NCI-H2227 treated with DMSO at 0.1 percent for 48 hours (cell line): Measurements from ENCODE around the gene RAB5B.
A peak's percentile ranks its signal among the peaks of the same experiment; 100 is the strongest.
"Not testable (repeated sequence)": the region's sequence is repeated elsewhere in the genome, so short reads cannot be mapped to it uniquely, and the experiment has no call there.

Experiments
- DNase-seq: peaks from one replicate; lab custom pipeline; 2025; lab: John Stamatoyannopoulos, UW

The RAB5B gene

DNA sequence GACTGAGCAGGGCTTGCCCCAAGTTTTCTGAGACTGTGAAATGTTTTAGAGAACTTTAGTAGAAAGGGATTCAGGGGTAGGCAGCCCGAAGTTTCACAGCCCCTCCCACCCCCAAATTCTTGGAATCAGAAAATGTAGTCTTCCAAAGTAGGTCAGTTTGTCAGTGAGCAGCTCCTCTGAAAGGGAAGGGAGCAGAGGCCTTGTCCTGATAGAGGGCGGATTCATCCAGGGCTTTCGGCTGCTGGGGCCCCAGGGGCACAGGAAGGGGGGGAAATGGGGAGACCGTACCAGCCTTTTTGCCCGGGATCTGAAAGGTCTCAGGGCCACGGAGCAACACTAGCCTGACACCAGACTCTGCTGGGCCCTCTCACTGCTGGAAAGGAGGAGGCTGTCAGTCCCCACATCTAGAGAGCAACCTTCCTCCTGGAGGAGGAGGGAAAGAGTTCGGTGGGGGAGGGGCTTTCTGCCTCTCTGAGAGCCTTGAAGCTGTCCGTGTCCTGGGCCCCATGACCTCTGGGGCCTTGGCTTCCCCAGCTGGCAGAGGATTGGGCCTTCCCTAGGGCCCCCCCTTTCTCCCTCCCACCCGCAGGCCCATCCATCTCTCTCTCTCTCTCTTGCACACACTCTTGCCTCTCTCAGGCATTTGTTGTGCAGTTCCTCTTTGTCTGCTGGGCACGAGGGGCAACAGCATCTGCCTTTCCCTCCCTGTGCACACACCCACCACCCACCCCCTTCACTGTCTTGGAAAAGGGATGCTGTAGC lies 46.7 kb downstream of the RAB5B start, which contains the start of gene IKZF4:
IKZF4 (plus strand) TSS at position 621 of the 762 bp plus-strand sequence. CDS start 451 bp downstream, outside the sequence.
- DNase-seq: peak; percentile 71

DNA sequence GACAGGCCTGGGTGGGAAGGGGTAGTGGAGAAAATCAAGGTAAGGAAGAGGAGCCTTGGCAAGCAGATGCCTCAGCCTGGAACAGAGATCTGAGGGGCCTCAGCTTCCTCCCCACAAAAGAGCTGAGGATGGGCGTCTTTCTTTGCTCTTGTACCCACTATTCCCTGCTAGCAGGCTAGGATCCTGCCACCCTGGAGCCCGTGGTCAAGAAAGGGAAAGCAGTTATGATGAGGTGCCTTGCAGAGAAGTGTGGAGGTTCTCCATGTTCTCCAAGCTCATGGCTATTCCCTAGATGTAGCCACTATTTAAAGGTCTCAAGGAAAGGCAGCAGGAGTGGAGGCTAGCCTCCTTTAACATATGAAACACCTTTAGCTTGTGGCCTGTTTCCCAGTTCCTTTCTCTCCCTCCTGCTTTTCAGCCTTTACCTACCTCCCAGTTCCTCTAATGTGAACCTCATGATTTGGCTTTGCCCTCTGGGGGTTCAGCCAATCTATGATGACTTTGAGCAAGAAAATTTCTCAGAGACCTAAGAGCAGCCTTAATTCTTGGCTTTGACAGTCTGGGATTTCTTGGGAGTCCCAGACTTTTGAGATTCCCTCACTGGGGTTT lies 48.1 kb downstream of the RAB5B start:
- DNase-seq: no peak

DNA sequence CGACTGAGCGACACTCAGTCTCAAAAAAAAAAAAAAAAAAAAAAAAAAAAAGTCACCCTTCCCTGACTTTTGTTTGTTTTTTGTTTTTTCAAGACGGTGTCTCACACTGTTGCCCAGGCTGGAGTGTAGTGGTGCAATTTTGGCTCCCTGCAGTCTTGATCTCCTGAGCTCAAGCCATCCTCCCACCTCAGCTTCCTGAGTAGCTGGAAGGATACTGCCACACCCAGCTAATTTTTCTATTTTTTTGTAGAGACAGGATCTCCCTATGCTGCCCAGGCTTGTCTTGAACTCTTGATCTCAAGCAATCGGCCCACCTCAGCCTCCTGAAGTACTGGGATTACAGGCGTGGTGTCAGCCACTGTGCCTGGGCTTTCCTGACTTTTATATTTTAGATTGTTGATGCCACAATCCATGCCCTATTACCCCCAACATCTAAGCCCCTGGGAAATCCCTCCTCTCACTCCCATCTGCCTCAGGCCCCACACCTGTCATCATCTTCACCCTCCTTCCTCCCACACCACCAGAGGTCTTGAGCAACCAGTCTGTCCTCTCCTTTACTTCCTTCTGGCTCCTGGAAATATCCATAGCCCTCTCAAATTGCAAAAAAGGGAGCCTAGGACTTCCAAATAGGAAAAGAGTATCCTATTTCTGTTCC lies 54.8 kb downstream of the RAB5B start:
- no peak for DNase-seq

DNA sequence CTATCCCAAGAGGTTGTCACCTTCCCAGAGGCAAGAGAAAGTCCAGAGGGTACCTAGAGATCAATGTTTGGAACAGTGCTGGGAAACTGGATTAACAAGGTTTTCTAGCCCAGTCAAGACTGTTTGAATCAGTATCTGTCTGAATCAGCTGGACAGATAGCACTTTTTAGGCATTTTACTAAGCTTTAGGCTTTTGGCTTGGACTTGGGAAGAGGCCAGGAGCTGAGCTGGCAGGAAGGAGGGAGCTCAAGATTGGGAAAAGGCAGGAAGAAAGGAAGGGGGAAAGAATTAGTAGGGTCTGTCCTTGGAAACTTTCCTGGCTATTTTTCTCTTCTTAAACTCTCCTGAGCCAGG lies 55.3 kb downstream of the RAB5B start:
- DNase-seq: no peak

DNA sequence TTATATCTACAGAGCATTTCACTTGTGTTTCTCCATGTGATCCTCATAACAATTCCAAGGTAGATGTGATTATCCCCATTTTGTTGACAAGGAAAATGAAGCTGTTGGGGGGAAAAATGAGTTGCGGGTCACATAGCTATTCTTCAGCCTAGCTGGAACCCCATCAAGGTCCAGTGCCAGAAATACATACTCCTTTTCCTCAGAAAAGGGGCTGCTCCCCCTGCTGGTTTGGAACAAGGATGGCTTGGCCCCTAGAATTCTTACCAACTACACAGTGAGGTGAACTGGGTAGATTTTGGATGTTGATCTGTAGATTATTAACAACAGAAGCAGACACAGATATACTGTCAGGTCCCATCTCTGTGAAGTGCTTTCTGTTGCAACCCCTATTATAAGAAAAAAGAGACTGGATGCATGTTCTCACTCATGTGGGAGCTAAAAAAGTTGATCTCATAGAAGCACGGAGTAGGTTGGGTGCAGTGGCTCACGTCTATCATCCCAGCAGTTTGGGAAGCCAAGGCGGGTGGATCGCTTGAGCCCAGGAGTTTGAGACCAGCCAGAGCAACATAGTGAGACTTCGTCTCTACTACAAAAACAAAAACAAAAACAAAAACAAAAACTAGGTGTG lies 55.9 kb downstream of the RAB5B start:
- peak; percentile 5 for DNase-seq

DNA sequence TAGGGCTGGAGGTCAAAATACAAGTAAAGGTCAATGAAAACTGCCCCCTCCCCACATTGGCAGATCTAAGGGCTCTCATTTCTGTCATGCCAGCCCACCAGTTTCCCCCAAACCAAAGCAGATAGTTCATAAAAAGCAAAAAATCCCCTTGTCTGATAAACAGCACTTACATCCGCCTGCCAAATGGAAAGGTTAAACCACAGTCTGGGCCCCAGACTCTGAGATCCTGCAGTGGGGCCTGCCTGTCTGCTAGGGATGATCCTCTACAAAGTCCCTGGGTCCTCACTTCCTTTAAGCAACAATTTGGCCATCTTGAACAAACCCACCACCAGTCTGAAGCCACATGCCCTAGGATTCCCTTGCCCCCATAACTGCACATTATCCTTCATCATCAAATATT lies 58.1 kb downstream of the RAB5B start:
- DNase-seq: no peak

DNA sequence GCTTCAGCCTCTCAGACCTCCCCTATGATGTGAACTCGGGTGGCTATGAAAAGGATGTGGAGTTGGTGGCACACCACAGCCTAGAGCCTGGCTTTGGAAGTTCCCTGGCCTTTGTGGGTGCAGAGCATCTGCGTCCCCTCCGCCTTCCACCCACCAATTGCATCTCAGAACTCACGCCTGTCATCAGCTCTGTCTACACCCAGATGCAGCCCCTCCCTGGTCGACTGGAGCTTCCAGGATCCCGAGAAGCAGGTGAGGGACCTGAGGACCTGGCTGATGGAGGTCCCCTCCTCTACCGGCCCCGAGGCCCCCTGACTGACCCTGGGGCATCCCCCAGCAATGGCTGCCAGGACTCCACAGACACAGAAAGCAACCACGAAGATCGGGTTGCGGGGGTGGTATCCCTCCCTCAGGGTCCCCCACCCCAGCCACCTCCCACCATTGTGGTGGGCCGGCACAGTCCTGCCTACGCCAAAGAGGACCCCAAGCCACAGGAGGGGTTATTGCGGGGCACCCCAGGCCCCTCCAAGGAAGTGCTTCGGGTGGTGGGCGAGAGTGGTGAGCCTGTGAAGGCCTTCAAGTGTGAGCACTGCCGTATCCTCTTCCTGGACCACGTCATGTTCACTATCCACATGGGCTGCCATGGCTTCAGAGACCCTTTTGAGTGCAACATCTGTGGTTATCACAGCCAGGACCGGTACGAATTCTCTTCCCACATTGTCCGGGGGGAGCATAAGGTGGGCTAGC lies 60.9 kb downstream of the RAB5B start:
- DNase-seq: no peak

DNA sequence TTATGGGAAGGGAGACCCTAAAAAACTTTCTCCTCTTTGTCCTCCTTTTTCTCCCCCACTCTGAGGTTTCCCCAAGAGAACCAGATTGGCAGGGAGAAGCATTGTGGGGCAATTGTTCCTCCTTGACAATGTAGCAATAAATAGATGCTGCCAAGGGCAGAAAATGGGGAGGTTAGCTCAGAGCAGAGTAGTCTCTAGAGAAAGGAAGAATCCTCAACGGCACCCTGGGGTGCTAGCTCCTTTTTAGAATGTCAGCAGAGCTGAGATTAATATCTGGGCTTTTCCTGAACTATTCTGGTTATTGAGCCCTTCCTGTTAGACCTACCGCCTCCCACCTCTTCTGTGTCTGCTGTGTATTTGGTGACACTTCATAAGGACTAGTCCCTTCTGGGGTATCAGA lies 63.3 kb downstream of the RAB5B start:
- DNase-seq: no peak

DNA sequence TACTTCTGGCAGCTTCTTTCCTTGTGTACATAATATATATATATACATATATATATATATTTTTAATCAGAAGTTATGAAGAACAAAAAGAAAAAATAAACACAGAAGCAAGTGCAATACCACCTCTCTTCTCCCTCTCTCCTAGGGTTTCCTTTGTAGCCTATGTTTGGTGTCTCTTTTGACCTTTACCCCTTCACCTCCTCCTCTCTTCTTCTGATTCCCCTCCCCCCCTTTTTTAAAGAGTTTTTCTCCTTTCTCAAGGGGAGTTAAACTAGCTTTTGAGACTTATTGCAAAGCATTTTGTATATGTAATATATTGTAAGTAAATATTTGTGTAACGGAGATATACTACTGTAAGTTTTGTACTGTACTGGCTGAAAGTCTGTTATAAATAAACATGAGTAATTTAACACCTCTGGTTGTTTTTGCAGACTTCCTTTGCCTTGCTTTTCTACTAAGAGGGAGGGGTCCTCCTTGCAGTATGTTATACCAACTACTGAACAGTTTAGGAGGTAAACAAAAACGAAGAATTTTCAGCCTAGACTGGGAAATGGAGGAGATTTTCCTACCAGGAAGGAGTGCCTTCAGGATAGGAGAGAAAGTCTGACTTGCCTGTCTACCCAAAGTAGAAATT lies 64.3 kb downstream of the RAB5B start:
- DNase-seq: no peak

DNA sequence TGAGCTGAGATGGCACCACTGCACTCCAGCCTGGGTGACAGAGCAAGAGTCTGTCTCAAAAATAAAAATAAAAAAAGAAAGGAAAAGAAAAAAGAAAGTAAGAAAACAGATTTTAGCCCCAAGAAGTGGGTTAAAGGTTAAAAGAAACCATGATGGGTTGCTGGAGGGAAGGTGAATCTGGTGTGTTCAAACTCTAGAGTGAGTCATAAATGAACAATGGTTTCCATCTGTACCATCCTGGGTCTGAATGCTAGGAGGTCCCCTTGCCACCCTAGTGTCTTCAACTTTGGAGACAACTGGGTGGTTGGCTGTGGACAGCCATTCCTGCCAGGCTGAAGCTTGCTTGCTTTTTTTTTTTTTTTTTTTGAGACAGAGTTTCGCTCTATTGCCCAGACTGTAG lies 66.3 kb downstream of the RAB5B start:
- DNase-seq: no peak

DNA sequence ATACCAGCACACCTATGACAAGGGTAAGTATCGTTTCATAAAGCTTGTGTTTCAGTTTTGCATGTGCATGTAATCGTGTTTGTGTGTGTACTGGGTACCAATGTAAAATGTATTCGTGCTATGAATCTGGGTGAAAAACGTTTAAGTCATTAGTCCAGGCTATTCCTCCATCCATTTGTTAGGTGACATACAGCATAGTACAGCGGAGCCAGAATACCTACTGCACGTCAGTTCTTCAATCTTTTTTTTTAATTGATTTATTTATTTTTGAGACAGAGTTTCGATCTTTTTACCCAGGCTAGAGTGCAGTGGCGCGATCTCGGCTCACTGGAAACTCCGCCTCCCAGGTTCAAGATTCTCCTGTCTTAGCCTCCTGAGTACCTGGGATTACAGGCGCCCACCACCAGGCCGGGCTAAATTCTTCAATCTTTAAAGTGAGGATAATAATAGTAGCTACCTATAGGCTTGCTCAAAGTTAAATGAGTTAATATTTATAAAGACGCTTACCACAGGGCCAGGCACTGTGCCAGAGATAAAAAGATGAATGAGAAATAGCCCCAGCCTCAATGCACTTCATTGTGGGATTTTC lies 67.2 kb downstream of the RAB5B start:
- DNase-seq: peak; percentile 48

DNA sequence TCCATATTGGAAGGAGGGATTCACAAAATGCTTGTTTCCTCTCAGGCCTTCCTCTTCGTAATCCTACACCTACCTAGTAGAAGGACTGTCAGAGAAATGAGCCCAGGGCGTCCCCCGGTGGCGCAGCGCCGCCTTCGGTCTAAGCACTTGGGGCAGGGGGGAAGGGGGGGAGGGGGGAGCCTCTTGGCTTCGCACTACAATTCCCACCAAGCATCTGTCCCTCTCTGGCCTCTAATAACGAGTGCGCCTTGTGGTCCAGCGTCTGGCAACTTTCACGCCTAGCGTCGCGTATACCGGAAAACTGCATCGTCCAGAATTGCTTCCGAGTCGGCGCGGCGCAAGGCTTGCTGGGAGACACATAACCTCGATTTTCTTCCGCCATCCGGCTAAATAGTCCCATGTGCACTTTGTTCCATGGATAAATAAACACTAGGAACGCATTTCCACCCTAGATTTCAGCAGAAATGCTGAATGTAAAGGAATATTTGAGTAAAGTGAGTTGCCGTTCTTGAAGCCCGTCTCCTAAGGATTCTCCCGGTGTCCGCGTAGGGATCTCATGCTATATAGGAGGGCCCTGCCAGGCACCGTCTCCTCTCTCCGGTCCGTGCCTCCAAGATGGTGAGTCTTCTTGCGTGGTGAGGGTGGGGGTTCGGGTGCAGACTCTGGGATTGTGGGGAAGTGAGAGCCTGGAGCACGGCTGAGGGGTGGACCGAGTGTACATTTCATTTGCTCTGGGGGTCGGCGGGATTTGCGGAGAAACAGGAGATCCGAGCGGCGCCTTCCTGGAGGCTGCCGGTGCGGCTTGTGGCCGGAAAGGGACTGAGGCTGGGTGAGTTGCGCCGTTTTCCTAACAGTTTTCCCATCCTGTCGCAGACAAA lies 67.9 kb downstream of the RAB5B start, which contains the start of gene RPS26:
RPS26 (plus strand) TSS at position 367 of the 878 bp plus-strand sequence; CDS start at position 616, 249 bp downstream.
- DNase-seq: peak; percentile 98

DNA sequence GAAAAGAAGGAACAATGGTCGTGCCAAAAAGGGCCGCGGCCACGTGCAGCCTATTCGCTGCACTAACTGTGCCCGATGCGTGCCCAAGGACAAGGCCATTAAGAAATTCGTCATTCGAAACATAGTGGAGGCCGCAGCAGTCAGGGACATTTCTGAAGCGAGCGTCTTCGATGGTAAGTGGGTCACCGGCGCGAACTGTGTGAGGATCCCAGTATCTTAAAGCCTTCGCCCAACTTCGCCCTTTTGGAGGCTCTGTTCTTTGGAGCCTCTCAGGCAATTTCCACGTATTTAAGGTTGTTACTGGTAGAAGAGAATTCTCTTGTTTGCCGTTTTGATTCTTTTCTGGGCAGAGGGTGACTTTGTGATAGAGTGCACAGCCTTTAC lies 68.5 kb downstream of the RAB5B start:
- not testable (repeated sequence) for DNase-seq

DNA sequence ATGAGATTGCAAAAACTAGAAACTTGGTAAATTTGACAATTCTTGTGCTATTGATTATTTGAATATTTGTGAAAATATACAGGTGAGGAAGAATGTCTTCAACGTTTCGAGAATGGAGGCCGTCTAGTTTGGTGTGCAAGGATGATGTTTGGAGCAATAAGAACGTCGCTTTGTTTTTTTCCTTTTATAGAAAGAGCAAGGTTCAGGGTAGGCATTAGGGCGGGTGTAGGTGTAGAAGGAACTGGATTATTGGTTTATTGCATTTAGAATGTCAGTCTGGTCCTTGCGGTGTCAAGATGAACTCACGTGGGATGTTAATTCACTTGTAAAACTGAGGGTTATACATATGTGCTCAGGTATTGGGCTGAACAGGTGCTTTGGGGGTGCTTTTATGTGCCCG lies 69.0 kb downstream of the RAB5B start:
- no peak for DNase-seq
